Keratinocyte (primary cell): ENCODE measurements around the gene CCDC192. TPM values are rescaled to one million over a fixed set of nuclear protein-coding genes. Genes with fewer than 3 reads are reported as not detected.

ENCODE experiments used
- DNase-seq: peaks from one replicate; pipeline ENCODE4 v3.0.0-alpha.2; 2011; ENCODE audit warnings: low read depth, missing footprints, low spot score
- FAIRE-seq: peaks from 2 replicates; lab custom pipeline; 2011; peaks lifted over from hg19 to GRCh38; lab: Jason Lieb, UNC
- H2AFZ ChIP-seq: 2 replicates; pipeline ENCODE4 v1.6.0; 2012; ENCODE audit warnings: low read length, control low read depth, inconsistent platforms; ENCODE audit not compliant: control insufficient read depth
- H3K27ac ChIP-seq: 2 replicates; pipeline ENCODE4 v1.5.1; 2011; ENCODE audit warnings: low read length; ENCODE audit not compliant: control insufficient read depth, insufficient read depth
- H3K27me3 ChIP-seq: 3 replicates; pipeline ENCODE4 v1.6.0; 2011; ENCODE audit warnings: low read length; ENCODE audit not compliant: control insufficient read depth, insufficient read depth; ENCODE audit errors: extremely low read depth
- H3K36me3 ChIP-seq, 2 experiments: 2 replicates in 1 of 2; 3 replicates in 1 of 2; pipeline ENCODE4 v1.5.1; 2011; ENCODE audit warnings: low read length in 2 of 2, mild to moderate bottlenecking in 1 of 2; ENCODE audit not compliant: control insufficient read depth in 2 of 2, insufficient read depth in 2 of 2; ENCODE audit errors: extremely low read depth in 1 of 2
- H3K4me1 ChIP-seq: 3 replicates; pipeline ENCODE4 v1.5.1; 2011; ENCODE audit warnings: low read length; ENCODE audit not compliant: control insufficient read depth, insufficient read depth; ENCODE audit errors: extremely low read depth
- H3K4me2 ChIP-seq: 3 replicates; pipeline ENCODE4 v1.6.0; 2011; ENCODE audit warnings: low read depth, low read length; ENCODE audit not compliant: control insufficient read depth, insufficient read depth; ENCODE audit errors: extremely low read depth
- H3K4me3 ChIP-seq, 3 experiments: fragments of 200-600 bp in 1 of 3; sonication (generic) in 1 of 3; 2 replicates in 2 of 3; 3 replicates in 1 of 3; pipeline ENCODE4 v1.5.1; 2011 to 2016; ENCODE audit warnings: low read length in 3 of 3, mild to moderate bottlenecking in 3 of 3, control low read depth in 2 of 3, inconsistent platforms in 1 of 3, low read depth in 1 of 3, mixed read lengths in 1 of 3, mixed run types in 1 of 3, moderate library complexity in 1 of 3; ENCODE audit not compliant: control insufficient read depth in 2 of 3, insufficient read depth in 2 of 3; ENCODE audit errors: extremely low read depth in 1 of 3
- H3K79me2 ChIP-seq: 2 replicates; pipeline ENCODE4 v1.6.0; 2012; ENCODE audit warnings: low read length; ENCODE audit not compliant: control insufficient read depth, insufficient read depth
- H3K9ac ChIP-seq: 3 replicates; pipeline ENCODE4 v1.6.0; 2011; ENCODE audit warnings: low read length; ENCODE audit not compliant: control insufficient read depth, insufficient read depth; ENCODE audit errors: extremely low read depth
- H3K9me1 ChIP-seq: 3 replicates; pipeline ENCODE4 v1.6.0; 2011; ENCODE audit warnings: low read length; ENCODE audit not compliant: control insufficient read depth, insufficient read depth; ENCODE audit errors: extremely low read depth
- H3K9me3 ChIP-seq: 2 replicates; pipeline ENCODE4 v1.5.1; 2012; ENCODE audit warnings: low read depth, low read length; ENCODE audit not compliant: control insufficient read depth
- H4K20me1 ChIP-seq: 3 replicates; pipeline ENCODE4 v1.6.0; 2011; ENCODE audit warnings: low read length; ENCODE audit not compliant: control insufficient read depth, insufficient read depth; ENCODE audit errors: extremely low read depth
- CTCF ChIP-seq, 3 experiments: IDR thresholded peaks in 1 of 3; conservative IDR thresholded peaks in 1 of 3; optimal IDR thresholded peaks in 1 of 3; 2 replicates in 2 of 3; 3 replicates in 1 of 3; pipeline versions ENCODE3 to v1.5.1; 2011; ENCODE audit warnings: low read length in 3 of 3, mild to moderate bottlenecking in 3 of 3, moderate library complexity in 2 of 3, control low read depth in 1 of 3, inconsistent platforms in 1 of 3; ENCODE audit not compliant: insufficient read depth in 2 of 3; ENCODE audit errors: extremely low read depth in 1 of 3
- EZH2 ChIP-seq: IDR thresholded peaks from one replicate; pipeline ENCODE4 v1.6.1; 2012; ENCODE audit warnings: inconsistent platforms, mild to moderate bottlenecking, low read length, moderate library complexity
- dilution Hi-C: fragments of 300-500 bp; cut with MboI; formaldehyde crosslinking; loops from one replicate; pipeline ENCODE4 v1.7.0; 2020; ENCODE audit warnings: low sequenced_read_pairs; ENCODE audit not compliant: extremely low pct_ligation_motif_present
- polyA plus RNA-seq, 5 experiments: library from polyadenylated mRNA; depleted of rRNA in 3 of 5; stranded (reverse) in 3 of 5; stranded (forward) in 1 of 5; unstranded in 1 of 5; fragments of >200 nt; gene quantifications; 1 replicate in 1 of 5; 2 replicates in 3 of 5; 3 replicates in 1 of 5; pipeline versions ENCODE4 v1.2.1 to v1.2.3, GENCODE V29; 2011 to 2012; ENCODE audit warnings: missing spikeins in 2 of 5, low read depth in 1 of 5, low replicate concordance in 1 of 5

CCDC192 gene
- polyA plus RNA-seq, 1 donor (not counting 4 experiments of a cell fraction or from before 2014, with no cell fraction given) = not detected

DNA sequence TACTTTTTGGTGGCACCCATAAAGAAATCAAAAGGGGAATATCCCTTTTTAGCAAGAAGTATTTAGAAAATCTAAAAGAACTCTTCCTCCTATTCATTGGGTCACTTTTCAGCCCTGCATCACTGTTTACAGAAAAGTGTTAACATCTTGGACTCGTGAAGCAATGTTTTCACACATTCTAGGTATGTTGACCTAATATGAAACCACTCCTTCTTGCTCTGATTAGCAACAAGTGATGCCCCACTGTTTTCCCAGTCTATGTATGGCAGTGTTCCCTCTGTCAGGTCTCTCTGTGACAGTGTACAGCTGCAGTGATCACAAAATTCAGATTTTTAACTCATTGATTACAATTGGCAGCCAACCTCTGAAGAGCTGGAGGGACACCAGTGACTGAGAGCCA lies 232.2 kb downstream of the CCDC192 start:
- no peaks in the 10 kb centered on the region for H4K20me1 ChIP-seq
- FAIRE-seq (no peak), DNase-seq (no peak)
- no peaks in the 10 kb centered on the region for H3K79me2 ChIP-seq
- H3K9me1 ChIP-seq = no peaks in the 10 kb centered on the region
- no peak overlapping the region for H3K9ac ChIP-seq
- no peaks in the 10 kb centered on the region for H3K27me3 ChIP-seq
- no peak overlapping the region for H3K4me3 ChIP-seq
- dilution Hi-C loops = no loop called here
- H3K36me3 ChIP-seq = no peaks in the 10 kb centered on the region
- H3K27ac ChIP-seq = no peak overlapping the region
- H2AFZ ChIP-seq = no peak overlapping the region
- H3K4me2 ChIP-seq = peak overlapping the region; percentile 46
- no peaks in the 10 kb centered on the region for H3K9me3 ChIP-seq
- no peak for TF ChIP-seq EZH2
- no peak for TF ChIP-seq CTCF (optimal IDR thresholded peaks at IDR 0.05 in 1 of 3, IDR thresholded peaks at IDR 0.05 in 1 of 3, conservative IDR thresholded peaks at IDR 0.05 in 1 of 3; ENCODE audit: extremely low read depth in 1 of 3, insufficient read depth in 2 of 3, low read length in 3 of 3)
- peaks cover 16% of the 10 kb centered on the region for H3K4me1 ChIP-seq

DNA sequence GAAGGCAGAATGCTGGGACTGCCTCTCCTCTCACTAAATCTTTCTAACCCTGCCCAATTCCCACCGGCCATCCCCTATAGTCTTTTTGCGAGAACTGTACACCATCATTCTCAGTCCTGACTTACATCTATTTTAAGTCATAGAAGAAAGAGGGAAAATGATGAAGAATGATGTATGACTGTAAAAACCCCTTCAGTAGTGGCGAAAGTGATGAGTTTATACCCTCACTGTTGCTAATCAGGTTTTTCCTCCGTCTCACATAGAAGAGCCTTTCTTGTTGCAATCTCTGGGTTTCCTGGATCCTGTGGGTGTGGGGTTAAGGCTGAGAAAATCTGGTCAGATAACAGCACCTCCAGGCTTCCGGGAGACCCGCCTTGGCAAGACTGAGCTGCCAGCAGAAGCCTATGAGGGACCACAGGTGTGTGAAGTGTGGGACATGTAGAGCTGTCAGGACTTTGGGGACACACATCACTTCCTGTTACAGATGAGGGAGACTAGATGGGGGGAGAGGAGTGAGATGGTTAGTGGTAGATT lies 233.3 kb downstream of the CCDC192 start:
- no peak overlapping the region for H3K9ac ChIP-seq
- H3K4me2 ChIP-seq = no peak overlapping the region
- no peak overlapping the region for H3K4me3 ChIP-seq
- no peaks in the 10 kb centered on the region for H3K27me3 ChIP-seq
- H3K27ac ChIP-seq = no peak overlapping the region
- H3K9me3 ChIP-seq = no peaks in the 10 kb centered on the region
- H2AFZ ChIP-seq = no peak overlapping the region
- dilution Hi-C loops = no loop called here
- H3K36me3 ChIP-seq = no peaks in the 10 kb centered on the region
- TF ChIP-seq CTCF (optimal IDR thresholded peaks at IDR 0.05 in 1 of 3, IDR thresholded peaks at IDR 0.05 in 1 of 3, conservative IDR thresholded peaks at IDR 0.05 in 1 of 3; ENCODE audit: extremely low read depth in 1 of 3, insufficient read depth in 2 of 3, low read length in 3 of 3) (no peak), EZH2 (no peak)
- FAIRE-seq (no peak), DNase-seq (no peak)
- no peaks in the 10 kb centered on the region for H4K20me1 ChIP-seq
- H3K79me2 ChIP-seq = no peaks in the 10 kb centered on the region
- no peaks in the 10 kb centered on the region for H3K9me1 ChIP-seq
- peaks cover 16% of the 10 kb centered on the region for H3K4me1 ChIP-seq
